Transverse colon (tissue), 3 donors: ENCODE results near the gene ADCY2.

Experiments used
- CTCF ChIP-seq, 5 experiments: fragments of 200-600 bp in 3 of 5; fragments of 450-650 bp in 2 of 5; sonication (generic) in 3 of 5; IDR thresholded peaks; 1 replicate in 2 of 5; 2 replicates in 3 of 5; pipeline ENCODE4 v1.5.1; 2016 to 2017; ENCODE audit warnings: antibody characterized with exemption in 5 of 5, inconsistent platforms in 3 of 5, mild to moderate bottlenecking in 2 of 5, moderate library complexity in 1 of 5
- POLR2A ChIP-seq: fragments of 450-650 bp; IDR thresholded peaks from one replicate; pipeline ENCODE4 v1.6.1; 2016; ENCODE audit warnings: antibody characterized with exemption, mild to moderate bottlenecking, moderate library complexity

GRCh38 chr5:7872517-7873130 is 476.7 kb downstream of the ADCY2 start:
- TF ChIP-seq CTCF (IDR thresholded peaks at IDR 0.05) (no peak), POLR2A (no peak)
